Esophagus muscularis mucosa (tissue), 3 donors: ENCODE measurements around the gene PIGH.

ENCODE experiments used
- POLR2A ChIP-seq: fragments of 450-650 bp; IDR thresholded peaks from one replicate; pipeline ENCODE4 v1.6.1; 2017; ENCODE audit warnings: antibody characterized with exemption, moderate library complexity, mild to moderate bottlenecking, low read depth
- POLR2AphosphoS5 ChIP-seq, 2 donors: sonication (generic); formaldehyde crosslinking; IDR thresholded peaks; one replicate each; pipeline ENCODE4 v1.6.1; 2017; ENCODE audit warnings: antibody characterized with exemption in 2 of 2
- TF ChIP-seq, protein P1 (sequence below), 3 experiments: fragments of 200-600 bp in 2 of 3; fragments of 450-650 bp in 1 of 3; sonication (generic) in 2 of 3; IDR thresholded peaks; one replicate each; pipeline ENCODE4 v1.5.1; 2017 to 2019; ENCODE audit warnings: antibody characterized with exemption in 3 of 3, mild to moderate bottlenecking in 2 of 3, moderate library complexity in 1 of 3

DNA sequence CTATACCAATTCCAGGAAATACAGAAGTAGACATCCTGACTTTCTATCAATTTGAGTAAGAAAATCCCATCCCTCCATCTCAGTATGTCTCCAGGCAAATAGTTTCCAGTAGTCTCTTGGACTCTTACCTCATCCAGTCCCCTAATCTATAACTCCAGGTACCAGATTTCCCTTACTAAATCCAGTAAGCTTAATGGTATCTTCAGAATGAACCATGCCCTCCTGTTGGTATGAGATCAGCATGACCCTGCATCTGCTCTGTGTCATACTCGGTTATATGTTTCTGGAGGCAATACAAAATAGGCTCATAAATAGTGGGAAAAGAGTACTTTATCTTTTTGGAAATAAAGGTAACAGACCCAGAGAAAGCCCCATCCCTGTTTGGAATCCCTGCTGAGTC lies 18.4 kb downstream of the PIGH start:
- TF ChIP-seq, protein P1, sequence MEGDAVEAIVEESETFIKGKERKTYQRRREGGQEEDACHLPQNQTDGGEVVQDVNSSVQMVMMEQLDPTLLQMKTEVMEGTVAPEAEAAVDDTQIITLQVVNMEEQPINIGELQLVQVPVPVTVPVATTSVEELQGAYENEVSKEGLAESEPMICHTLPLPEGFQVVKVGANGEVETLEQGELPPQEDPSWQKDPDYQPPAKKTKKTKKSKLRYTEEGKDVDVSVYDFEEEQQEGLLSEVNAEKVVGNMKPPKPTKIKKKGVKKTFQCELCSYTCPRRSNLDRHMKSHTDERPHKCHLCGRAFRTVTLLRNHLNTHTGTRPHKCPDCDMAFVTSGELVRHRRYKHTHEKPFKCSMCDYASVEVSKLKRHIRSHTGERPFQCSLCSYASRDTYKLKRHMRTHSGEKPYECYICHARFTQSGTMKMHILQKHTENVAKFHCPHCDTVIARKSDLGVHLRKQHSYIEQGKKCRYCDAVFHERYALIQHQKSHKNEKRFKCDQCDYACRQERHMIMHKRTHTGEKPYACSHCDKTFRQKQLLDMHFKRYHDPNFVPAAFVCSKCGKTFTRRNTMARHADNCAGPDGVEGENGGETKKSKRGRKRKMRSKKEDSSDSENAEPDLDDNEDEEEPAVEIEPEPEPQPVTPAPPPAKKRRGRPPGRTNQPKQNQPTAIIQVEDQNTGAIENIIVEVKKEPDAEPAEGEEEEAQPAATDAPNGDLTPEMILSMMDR (IDR thresholded peaks at IDR 0.05), result no peak
- TF ChIP-seq POLR2A (no peak), POLR2AphosphoS5 (IDR thresholded peaks at IDR 0.05) (no peak)
